Ureter (tissue), 1 donor: ENCODE measurements around the gene PABPC1L2B. TPM values are rescaled to one million over a fixed set of nuclear protein-coding genes. Genes with fewer than 3 reads are reported as not detected.
"Not testable (repeated sequence)": the region's sequence is repeated elsewhere in the genome, so short reads cannot be mapped to it uniquely, and the experiment has no call there.

Source experiments
- DNase-seq: peaks from one replicate; pipeline ENCODE4 v3.0.0-alpha.2; 2020; ENCODE audit warnings: low spot score
- total RNA-seq: library from RNA; stranded (reverse); gene quantifications from one replicate; pipeline ENCODE4 v1.2.4, GENCODE V29; 2023
- donor health status: DM: yes; HTN: yes; CAD: no.

Gene PABPC1L2B
- total RNA-seq: not detected

DNA sequence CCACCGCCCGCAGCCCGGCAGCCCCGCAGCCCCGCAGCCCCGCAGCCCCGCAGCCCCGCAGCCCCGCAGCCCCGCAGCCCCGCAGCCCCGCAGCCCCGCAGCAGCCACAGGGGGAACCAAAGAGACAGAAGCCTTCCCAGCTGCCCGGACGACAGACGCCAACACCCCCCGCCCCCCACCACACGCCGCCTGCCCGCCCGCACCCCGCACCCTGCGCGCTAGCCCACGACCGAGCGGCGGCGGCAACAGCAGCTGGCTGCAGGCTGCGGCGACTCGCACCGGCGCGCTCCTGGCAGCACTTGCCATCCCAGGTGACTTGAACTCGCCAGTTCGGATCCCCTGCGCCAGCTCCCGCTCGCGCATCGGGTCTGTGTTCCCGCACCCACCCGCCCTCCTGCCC is at the start of gene PABPC1L2B:
Gene PABPC1L2B (plus strand): TSS at position 207 of the 400 bp plus-strand sequence. CDS start 704 bp downstream, outside the sequence.
- not testable (repeated sequence) for DNase-seq

DNA sequence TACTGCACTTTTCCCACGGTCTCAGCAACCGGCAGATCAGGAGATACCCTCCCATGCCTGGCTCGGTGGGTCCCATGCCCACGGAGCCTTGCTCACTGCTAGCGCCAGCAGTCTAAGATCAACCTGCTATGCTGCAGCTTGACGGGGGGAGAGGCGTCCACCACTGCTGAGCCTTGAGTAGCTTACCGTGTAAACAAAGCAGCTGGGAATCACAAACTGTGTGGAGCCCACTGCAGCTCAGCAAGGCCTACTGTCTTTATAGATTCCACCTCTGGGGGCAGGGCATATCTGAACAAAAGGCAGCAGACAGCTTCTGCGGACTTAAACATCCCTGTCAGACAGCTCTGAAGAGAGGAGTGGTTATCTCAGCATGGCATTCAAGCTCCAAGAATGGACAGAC is 42.8 kb upstream of the PABPC1L2B start:
- DNase-seq: not testable (repeated sequence)

DNA sequence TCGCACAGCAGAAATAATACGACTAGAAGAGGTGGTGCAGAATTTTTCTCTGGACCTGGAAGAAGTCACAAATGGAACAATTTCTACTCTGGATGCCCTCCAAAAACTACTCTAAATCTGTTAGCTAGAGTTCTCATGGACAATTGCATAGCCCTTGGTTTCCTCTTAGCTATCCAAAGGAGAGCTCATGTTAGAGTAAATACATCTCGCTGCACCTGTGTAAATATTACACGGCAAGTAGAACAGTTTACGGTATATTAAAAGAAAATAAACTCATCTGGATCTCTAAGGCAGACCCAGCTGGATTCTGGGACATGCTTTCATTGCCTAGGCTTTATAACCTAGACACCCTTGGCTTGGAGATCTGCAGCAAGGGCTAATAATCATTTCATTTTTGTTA is 30.9 kb upstream of the PABPC1L2B start:
- DNase-seq: not testable (repeated sequence)

- not testable (repeated sequence) for DNase-seq
These were observed 27.9 kb upstream of the PABPC1L2B start for GRCh38 chrX:72974885-72975284.

- DNase-seq: not testable (repeated sequence)
These were observed 21.8 kb upstream of the PABPC1L2B start for GRCh38 chrX:72980894-72981469.

DNA sequence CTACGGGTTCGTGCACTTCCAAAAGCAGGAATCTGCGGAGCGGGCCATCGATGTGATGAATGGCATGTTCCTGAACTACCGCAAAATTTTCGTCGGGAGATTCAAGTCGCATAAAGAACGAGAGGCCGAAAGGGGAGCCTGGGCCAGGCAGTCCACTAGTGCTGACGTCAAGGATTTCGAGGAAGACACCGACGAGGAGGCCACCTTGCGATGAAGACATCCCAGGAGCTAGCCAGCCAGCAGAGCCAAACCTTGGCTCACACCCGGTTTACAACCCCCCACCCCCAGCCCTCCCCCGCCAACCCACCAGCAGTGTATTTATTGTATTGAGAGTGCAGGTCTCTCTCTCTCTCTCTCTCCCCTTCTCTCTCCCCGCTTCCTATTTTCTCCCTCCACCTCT is 1.3 kb downstream of the PABPC1L2B start:
- not testable (repeated sequence) for DNase-seq

GRCh38 chrX:73021361-73022092 is 18.8 kb downstream of the PABPC1L2B start:
- DNase-seq: no peak

- DNase-seq: not testable (repeated sequence)
These were observed 19.3 kb downstream of the PABPC1L2B start for GRCh38 chrX:73022093-73022445.

- DNase-seq: no peak
These were observed 26.1 kb downstream of the PABPC1L2B start for GRCh38 chrX:73028876-73029275.

Other genes with a start within 250 kb of the PABPC1L2B start
- 1.1 TPM for gene DMRTC1B, start 226.0 kb upstream of the PABPC1L2B start, total RNA-seq
- gene FAM236B, start 220.3 kb upstream of the PABPC1L2B start, total RNA-seq: not detected
- not detected for gene FAM236D, start 194.7 kb upstream of the PABPC1L2B start, total RNA-seq
- not detected for gene FAM236C, start 90.3 kb upstream of the PABPC1L2B start, total RNA-seq
- gene FAM236A, start 64.7 kb upstream of the PABPC1L2B start, total RNA-seq: not detected
- gene DMRTC1, start 59.1 kb upstream of the PABPC1L2B start, total RNA-seq: not detected
- gene PABPC1L2A, start 76.6 kb downstream of the PABPC1L2B start, total RNA-seq: not detected
- 8.9 TPM for gene NAP1L2, start 211.9 kb downstream of the PABPC1L2B start, total RNA-seq